HuH-7.5 (cell line): Measurements from ENCODE around the gene CRYGS.
"Not testable (repeated sequence)": the region's sequence is repeated elsewhere in the genome, so short reads cannot be mapped to it uniquely, and the experiment has no call there.

ENCODE experiments used
- DNase-seq: peaks from one replicate; pipeline ENCODE4 v3.0.0; 2011; ENCODE audit warnings: low spot score

The CRYGS gene

GRCh38 chr3:186544281-186544680, at the start of gene CRYGS:
Gene CRYGS, minus strand, starts transcription at chr3:186544380. Its CDS starts 54 bp downstream, at chr3:186544326.
- DNase-seq: no peak

GRCh38 chr3:186593862-186594261, 49.7 kb upstream of the CRYGS start:
- DNase-seq: no peak

GRCh38 chr3:186592682-186593081, 48.5 kb upstream of the CRYGS start:
- no peak for DNase-seq

GRCh38 chr3:186590580-186591295, 46.6 kb upstream of the CRYGS start:
- DNase-seq: no peak

- no peak for DNase-seq
Measured at GRCh38 chr3:186589856-186590579, 45.8 kb upstream of the CRYGS start.

- DNase-seq: no peak
Measured at GRCh38 chr3:186589121-186589520, 44.9 kb upstream of the CRYGS start.

- DNase-seq: no peak
Measured at GRCh38 chr3:186588632-186589031, 44.5 kb upstream of the CRYGS start.

GRCh38 chr3:186587183-186587582, 43.0 kb upstream of the CRYGS start:
- no peak for DNase-seq

- not testable (repeated sequence) for DNase-seq
Measured at GRCh38 chr3:186586245-186586644, 42.1 kb upstream of the CRYGS start.

GRCh38 chr3:186583831-186584230, 39.7 kb upstream of the CRYGS start:
- no peak for DNase-seq

GRCh38 chr3:186582541-186582940, 38.4 kb upstream of the CRYGS start:
- no peak for DNase-seq

GRCh38 chr3:186580785-186581184, 36.6 kb upstream of the CRYGS start:
- no peak for DNase-seq

- no peak for DNase-seq
Measured at GRCh38 chr3:186577521-186577920, 33.3 kb upstream of the CRYGS start.

GRCh38 chr3:186571644-186572013, 27.4 kb upstream of the CRYGS start:
- DNase-seq: no peak

GRCh38 chr3:186570941-186571643, 26.9 kb upstream of the CRYGS start:
- no peak for DNase-seq

GRCh38 chr3:186570096-186570940, 26.1 kb upstream of the CRYGS start, which contains the start of gene DNAJB11:
Gene DNAJB11, plus strand, starts transcription at chr3:186570720. Its CDS starts 178 bp downstream, at chr3:186570898.
- peak; percentile 95 for DNase-seq

- no peak for DNase-seq
Measured at GRCh38 chr3:186569779-186570095, 25.6 kb upstream of the CRYGS start.

- DNase-seq: not testable (repeated sequence)
Measured at GRCh38 chr3:186569361-186569760, 25.2 kb upstream of the CRYGS start.

GRCh38 chr3:186567072-186567921, 23.1 kb upstream of the CRYGS start, which contains the start of gene TBCCD1:
Gene TBCCD1, minus strand, starts transcription at chr3:186567339. Its CDS starts 3,010 bp downstream, at chr3:186564329.
- DNase-seq: peak; percentile 66

GRCh38 chr3:186566772-186567071, 22.5 kb upstream of the CRYGS start:
- no peak for DNase-seq

- no peak for DNase-seq
Measured at GRCh38 chr3:186564586-186564985, 20.4 kb upstream of the CRYGS start.
